ENCODE data around the gene PARL.
"Not testable (repeated sequence)": the region's sequence is repeated elsewhere in the genome, so short reads cannot be mapped to it uniquely, and the experiment has no call there.

The PARL gene

DNA sequence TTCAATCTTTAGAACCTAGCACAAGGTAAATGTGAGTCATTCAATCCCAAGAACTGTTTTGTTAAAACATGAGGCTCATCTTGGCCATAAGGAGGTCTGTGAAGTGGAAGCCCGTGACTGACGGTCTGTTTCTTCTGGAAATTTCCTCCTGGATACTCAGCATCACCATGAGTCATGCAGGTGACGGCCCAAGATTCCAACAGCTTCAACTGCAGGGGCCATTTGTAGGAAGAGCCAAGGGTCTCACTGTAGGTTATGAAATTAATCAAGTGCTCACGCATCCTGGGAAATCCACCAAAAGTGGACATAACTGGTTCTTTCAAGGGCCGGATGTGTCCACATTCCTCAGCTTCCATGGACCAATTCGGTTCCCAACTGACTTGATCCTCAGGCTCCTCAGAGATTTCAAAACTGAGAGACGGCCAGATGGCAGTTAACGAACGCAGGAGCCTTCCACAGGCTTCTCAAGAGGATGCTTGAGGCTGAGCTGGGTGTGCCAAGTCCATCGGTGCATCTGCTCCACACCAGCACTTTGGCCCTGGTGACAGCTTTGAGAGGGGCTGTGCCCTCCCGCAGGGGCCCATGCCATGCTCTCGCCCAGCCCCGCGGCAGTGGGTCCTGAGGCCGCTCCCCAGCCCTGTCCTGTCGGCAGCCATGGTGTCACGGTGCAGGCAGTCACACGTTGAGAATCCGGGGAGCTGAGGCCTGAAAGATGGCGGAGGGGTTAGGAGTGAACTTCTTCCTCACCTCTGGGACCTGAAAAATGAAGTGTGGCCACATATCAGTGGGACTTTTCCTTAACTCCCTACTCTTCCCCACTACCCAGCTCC, 67.8 kb downstream of the PARL start:
- no peak for DNase-seq

DNA sequence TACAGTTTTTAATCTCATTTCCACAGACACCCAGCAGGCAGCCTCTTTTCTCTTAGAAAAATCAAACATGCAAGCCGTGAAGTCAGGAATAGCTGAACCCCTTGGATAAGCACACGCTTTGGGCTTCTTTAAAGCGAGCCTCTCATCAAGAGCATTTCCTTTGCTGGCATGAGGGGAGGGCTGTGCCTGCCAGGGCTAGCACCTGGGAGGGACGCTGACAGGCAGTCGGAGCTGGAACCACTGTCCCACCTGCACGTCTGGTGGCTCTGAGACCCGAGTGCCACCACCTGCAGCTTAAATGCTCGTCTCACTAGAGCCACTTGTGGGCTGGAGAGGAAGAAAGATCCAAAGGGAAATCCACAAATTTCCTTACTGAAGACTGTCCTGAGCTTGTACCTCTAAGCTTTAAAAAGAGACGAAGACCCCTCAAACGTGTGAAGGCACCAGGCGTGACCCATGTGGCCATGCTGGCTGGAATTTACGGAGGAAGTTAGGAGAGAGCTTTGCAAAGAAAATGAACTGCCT, 68.7 kb downstream of the PARL start:
- no peak for DNase-seq

DNA sequence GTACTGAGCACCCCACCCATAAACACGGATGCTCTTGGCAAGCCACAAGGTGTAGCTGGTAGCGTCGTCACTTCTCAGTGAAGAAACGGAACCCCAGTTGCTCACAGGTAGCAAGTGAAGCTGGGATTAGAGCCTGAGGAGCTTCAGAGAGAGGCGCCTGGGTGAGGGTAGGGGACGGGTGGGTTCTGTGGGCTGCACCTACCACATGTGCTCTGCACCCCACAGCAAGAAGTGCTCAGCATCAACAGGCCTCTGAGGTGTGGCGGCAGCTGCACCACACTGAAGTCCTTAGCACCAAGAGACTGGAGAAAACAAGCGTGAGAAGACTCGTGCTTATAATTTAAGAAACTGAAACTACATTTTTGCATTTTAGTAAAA, 69.1 kb downstream of the PARL start:
- no peak for DNase-seq

DNA sequence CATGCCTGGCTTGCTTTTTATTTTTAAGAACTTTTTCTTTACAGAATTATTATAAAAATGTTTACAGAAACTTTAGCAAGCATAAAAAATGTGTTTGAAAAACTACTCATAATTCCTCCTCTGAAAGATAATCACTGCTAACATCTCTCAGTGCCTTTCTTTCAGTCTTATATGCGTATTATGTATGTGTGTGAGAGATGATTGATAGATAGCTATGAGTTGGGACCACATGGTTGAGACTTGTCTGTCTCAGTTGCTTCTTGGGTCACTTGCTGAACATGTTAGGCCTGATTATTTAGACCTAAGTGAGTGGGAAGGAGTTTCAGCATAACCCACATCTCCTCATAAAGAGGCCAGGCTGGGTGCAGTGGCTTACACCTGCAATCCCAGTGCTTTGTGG, 70.4 kb downstream of the PARL start:
- DNase-seq = no peak

DNA sequence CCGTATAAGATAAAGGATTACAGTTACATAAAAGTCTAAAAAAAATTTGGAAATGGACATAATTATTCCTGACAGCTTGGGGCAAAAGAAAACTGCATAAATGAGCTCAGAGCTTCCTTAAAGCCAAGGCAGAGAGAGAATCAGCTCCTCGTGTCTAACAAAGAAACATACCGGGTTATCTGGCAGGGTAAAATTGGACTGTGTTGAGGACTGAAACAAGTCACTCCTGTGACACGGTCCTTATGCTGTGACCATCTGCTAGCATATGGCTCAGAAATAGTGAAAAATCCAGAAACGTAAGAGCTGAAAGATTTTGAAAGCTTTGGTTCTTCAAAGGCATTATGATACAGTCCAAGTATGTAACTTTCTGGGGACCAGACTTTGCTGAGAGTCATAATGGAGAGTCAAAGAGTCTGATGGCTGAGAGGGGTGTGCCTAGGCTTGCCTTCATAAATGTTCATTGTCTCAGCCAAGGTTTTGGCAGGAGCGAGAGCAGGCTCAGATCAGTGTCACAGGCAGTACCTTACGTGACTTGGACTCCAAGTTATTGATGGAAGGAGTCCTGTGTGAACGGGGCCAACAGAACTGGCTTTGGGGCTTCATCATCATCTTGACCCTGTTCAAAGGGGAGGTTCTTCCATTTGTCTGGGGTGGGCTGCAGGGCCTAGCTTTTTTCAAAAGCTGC, 71.8 kb downstream of the PARL start:
- no peak for DNase-seq

DNA sequence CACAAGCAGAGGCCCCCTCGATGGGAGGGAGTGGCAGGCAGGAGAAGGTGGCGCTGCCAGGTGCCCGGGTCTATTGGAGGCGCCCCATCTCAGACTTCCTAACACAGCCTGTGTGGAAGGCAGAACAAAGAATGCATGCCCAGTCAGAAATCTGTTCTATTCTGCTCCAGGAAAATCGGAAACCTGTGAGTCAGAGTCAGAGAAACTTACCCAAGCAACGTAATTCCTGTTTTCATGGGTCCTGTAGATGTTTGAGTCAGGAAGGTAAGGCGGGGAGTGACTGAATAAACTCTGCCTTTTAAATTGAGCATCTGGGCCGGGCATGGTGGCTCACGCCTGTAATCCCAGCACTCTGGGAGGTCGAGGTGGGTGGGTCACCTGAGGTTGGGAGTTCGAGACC, 73.0 kb downstream of the PARL start:
- DNase-seq = no peak

DNA sequence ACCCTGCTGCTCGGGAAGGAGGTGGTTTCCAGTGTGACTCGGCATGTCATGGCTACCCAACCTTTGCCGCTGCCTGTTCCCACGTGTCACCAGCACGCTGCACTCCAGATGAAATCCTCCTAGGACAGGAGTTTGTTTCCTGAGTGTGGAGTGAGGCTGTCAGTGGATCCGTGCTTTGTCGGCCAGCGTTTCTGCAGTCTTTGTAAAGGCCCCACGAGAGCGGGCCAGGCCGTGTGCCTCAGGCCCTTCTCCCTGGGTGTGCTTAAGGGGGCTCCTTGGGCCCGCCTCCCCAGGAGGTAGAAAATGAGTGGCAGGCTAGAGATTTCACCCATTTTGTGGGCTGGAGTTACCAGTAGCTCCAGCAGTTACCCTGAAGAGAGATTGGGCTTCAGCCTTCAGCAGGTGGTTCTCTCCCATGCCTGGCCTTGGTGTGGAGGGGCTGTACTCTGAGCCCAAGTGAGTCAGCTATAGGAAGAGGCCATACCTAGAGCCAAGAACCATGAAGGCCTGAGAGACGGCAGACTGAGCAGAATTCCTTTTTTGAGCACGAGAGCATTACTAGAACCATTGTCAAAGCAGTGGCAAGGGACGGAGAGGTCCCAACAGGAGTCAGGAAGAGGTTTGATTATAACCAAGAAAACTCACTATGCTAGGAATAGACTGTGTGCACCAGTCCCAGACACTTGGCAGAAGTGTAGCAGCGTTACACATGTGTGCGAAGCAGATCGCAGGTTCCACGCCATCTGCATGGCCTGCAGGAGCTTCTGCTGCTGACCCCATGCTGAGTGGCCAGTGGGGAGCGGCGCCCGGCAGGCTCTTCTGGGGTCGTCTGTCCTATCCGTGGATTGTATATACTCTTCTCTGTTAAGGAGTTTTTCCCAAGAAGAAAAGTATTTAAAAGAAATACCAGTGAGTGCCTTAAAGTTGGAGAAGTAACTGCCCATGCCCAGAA, 73.8 kb downstream of the PARL start:
- no peak for DNase-seq

DNA sequence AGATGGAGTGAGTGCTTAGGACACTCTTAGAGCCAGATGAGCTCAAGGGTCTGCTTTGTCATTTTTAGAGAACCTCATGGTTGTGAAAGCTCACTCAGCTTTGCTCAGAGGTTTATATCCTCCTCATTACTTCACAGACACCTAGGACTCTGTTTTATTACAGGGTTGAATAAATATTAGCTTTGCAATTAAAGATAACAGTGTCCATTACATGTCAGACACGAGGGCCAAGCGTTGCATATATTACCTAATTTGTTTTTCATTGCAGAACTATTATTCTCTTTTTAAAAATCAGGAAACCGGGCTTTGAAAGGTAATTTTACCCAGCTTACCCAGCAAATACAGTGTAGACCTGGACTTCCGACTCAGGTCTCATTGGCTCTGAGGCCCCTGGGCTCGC, 75.4 kb downstream of the PARL start:
- DNase-seq = no peak

DNA sequence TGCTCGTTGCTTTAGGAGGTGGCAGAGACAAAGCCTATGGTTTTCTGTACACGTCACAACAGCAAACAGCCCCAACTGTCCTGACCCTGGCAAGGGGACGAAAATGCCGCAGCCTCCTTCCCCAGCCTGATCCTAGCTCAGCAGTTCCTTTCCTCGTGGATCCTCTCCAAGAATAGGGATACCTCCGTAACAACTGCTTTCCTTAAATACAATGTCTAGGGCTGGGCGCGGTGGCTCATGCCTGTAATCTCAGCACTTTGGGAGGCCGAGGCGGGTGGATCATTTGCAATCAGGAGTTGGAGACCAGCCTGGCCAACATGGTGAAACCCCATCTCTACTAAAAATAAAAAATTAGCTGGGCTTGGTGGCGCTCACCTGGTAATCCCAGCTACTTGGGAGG, 76.3 kb downstream of the PARL start:
- no peak for DNase-seq

DNA sequence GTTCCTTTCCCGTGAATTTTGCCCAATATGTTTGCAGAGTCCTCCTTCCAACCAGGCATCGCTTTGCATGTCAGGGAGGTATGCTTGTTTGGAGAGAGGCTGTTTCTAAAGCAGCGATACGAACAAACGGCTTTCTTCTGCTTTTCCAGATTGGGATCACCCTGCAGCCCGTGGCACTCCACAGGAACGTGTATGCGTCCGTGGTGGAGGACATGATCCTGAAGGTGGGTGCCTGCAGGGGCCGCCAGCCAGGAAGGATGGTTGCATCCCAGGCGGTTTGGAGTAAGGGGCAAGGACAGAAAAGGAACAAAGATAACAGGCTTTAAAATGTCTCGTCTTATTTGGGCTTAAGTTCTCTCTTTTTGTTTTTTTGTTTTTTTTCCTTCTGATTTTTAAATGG, 76.8 kb downstream of the PARL start:
- no peak for DNase-seq

DNA sequence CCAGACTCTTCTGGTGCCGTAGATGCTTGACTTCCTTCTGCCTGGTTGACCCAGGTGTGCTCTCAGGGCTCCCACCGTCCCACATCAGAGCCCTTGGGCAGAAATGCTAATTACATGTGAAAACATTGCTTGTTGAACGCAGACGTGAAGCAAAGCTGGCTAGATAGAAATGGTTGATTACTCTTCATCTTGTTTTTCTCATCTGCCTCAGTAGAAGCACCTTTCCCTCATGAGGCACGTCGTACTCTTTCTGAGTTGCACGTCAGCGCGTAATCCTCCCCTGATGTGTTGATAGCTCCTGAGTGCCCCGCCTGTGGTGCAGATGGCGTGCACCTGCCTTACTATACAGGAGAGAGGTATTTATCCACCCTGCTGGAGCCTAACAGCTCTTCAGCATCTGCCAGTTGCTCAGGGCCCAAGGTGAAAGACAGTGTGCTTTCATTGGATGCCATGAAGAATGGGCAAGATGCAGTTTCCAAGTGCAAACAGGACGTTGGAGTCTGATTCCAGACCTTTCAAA, 77.4 kb downstream of the PARL start:
- no peak for DNase-seq

DNA sequence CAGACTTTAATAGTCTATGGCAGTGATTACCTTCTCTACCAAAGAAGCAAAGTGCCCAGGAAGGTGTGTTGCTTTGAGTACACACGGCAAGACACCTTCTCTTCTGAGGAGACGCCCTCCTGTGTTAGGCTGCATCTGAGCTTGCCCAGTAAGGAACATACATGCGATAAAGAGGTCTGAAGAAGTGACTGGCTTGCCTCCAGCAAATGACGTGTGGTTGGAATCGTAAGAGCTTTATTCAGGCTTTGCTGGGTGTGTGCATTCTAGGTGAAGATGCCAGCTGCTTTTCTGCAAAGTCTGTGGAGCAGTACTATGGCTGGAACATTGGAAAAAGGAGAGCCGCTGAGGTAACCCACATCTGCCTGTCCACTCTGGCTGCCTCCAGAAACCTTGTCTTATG, 81.7 kb downstream of the PARL start:
- no peak for DNase-seq

DNA sequence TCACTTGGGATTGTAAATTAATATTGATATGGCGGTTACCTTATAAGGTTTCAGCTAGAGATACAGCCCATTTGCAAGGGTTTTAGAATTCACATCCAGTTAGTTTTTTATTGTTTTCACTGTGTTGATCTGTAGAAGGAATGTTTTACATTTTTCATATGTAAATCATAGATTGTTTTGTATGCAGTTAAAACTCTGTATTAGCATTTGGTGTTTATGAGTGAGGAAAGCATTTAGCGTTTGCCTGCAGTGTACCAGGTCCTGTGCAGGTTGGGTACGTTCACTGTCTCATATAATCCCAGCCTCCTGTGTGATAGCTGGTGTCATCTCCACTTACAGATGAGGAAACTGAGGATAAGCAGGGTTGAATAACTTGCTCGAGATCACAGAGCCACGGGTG, 83.1 kb downstream of the PARL start:
- no peak for DNase-seq

DNA sequence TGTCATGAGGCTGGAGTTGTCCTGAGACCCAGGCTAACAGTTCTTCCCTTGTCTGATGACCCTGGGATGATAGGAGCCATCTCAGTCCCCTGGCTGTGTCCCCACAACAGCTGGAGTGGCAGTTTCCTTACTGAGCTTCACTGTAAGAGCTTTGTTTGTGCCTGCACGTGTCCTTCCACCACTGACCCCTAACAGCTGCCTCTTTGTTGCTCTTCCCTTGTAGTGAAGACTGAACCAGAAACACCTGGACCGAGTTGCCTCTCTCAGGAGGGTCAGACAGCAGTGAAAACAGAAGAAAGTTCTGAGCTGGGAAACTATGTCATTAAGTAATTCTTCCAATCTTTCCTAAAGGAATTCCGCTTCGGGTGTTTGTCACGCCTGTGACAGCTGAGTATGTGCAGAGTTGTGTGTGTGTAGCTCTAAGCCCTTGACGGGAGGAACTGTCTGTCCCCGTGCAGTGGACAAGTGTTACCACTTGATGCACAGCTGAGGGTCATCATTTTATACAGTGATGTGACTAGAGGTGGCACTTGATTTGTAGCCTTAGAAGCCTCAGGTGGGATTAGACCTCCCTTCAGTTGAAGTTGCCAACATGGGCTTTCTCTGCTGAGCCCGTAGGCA, 84.3 kb downstream of the PARL start:
- no peak for DNase-seq

DNA sequence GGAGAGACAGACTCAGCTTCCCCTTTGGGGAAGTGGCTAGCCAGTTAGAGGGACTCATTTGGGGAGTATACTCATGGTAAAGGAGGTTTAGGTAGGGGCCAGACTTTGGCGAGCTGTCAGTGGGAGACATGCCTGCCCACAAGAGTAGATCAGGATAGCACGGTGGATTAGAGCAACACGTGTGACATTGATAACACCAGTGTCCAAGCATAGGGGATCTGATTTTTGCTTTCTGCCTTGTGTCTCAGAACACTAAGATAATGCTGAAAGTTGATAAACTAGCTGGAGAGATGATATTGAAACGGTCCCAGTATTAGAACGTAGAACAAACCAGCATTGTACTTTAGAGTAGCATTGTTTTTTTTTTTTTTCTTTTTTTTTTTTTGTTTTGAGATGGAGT, 85.2 kb downstream of the PARL start:
- no peak for DNase-seq

DNA sequence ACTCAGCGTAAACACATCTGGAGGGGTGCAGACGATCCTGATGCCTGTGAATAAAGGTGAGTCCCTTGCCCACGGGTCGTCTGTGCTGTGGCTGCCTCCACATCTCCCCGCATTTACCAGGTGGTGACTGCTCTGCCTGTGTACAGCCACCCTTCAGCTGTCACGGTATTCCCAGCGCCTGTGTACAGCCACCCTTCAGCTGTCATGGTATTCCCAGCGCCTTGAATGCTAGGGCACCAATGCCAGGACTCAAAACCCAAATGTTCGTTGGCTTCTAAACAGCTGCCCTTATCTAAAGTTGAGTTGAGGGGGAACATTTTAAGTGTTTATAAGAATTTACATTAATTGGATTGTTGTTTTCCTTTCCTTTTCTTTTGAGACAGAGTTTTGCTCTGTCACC, 86.7 kb downstream of the PARL start:
- DNase-seq = no peak

DNA sequence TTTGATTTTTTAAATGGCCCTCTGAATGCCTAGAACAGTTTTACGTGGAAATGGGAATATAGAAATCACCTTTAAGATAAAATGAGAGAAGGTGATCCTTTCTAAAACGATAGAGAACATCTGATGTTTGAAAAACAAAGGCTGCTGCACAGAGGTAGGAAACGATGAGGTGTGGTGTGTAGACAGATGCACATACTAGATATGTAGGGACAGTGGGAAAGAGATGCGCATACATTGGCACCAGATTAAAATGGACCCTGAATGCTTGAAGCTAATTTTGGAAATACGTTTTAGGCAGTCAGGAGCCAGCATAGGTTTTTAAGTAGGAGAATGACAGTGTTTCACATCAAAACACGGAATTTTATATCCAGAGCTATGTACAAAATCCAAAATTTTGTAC, 88.3 kb downstream of the PARL start:
- DNase-seq = no peak

DNA sequence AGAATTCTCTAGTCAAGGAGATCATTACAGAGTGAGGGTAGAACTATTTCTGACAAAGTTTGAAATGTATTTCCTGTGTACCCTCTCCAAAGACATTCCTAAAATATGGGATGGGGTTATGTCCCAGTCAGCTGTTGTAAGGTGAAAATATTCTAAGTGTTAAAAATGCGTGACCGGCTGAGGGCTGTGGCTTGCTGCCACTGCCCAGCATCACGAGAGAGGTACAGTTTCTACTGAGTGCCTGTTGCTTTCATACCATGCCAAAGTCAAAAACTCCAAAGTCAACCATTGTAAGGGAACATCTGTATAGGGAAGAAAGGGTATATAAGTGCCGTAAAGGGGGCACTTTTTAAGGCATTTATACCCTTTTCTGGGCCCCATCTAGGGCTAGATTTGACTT, 90.2 kb downstream of the PARL start:
- DNase-seq = no peak

DNA sequence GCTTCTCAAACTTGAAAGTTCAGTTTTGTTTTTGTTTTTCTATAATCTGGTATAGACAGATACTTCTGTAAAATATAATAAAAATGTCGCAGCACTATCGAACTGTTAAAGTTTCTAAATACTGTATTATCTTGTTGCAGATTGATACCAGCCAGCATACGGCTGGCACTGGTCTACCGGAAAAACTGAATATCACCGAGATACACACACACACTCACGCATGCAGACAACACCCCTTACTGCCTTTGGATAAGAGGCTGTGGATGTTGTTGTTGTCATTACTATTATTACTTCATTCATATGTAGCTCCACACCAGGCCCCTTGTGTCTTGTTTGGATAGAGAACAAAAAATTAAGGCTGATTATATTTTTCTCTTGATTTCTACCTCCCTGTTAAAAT, 91.7 kb downstream of the PARL start:
- DNase-seq = no peak

DNA sequence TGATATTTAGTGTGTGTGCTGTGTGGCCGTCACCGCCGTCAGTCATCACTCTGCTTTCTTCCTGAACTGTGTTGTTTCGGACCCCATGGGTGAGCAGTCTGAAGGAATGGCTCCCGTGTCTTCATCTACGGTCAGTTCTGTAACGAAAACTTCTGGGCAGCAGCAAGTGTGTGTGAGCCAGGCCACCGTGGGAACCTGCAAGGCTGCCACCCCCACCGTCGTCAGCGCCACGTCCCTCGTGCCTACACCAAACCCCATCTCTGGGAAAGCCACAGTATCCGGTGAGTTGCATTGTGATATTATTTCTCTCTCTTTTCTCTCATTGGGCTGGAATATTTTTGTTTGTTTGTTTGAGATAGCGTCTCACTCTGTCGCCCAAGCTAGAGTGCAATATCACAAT, 94.0 kb downstream of the PARL start:
- DNase-seq = no peak

DNA sequence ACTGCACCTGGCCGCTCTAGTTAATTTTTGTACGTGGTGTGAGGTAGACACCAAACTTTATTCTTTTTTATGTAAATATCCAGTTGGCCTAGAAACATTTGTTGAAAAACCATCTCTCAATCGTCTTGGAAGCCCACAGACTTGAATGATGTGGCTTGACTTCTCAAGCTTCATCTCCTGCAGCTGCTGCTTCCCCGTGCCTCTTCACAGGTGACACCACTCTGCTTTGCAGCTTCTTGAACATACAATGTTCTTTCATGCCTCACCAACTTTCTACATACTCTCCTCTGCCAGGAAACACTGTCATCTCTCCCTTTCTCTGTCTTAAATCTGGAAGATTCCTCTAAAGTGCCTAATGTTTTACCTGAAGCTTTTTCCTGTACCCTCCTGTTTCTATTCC, 94.9 kb downstream of the PARL start:
- DNase-seq = no peak

DNA sequence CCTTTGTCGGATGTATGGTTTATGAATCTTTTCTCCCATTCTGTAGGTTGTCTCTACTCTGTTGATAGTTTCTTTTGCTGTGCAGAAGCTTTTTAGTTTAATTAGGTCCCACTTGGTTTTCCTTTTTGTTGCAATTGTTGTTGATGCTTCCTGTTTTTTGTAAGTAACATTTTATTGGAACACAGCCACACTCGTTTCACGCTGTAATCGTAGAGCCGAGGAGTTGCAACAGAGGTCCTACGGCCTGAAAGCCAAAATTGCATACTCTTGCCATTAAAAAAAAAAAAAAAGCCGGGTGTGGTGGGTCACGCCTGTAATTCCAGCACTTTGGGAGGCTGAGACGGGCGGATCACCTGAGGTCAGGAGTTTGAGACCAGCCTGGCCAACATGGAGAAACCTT, 100.2 kb downstream of the PARL start:
- DNase-seq = not testable (repeated sequence)

Measured in activated CD4-positive, CD25-positive, alpha-beta regulatory T cell (primary cell).